T1000 (cell line): ENCODE data around the gene RAB5A.
"Not testable (repeated sequence)": the region's sequence is repeated elsewhere in the genome, so short reads cannot be mapped to it uniquely, and the experiment has no call there.

Source experiments
- DNase-seq: peaks from one replicate; lab custom pipeline; 2025; ENCODE audit warnings: mixed read lengths; lab: John Stamatoyannopoulos, UW

Gene RAB5A

GRCh38 chr3:19948226-19948591 lies 1.3 kb downstream of the RAB5A start:
- no peak for DNase-seq

DNA sequence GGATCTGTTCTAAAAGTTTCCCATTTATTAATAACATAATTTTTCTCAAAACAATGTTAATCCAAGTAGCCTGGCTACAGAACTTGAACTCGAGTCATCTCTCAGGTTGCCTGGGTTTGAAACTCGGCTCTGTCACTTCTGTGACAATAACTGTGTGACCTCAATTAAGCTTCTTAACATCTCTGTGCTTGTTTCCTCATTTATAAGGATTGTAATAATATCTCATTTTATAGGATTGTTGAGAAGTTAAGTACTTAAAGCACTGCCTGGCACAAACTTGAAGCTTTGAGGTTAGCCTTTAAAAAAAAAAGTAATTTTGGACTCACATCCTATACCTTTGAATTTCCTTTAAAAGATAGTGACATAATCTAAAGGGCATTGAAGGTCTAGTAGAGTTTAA lies 3.4 kb downstream of the RAB5A start:
- DNase-seq: no peak

DNA sequence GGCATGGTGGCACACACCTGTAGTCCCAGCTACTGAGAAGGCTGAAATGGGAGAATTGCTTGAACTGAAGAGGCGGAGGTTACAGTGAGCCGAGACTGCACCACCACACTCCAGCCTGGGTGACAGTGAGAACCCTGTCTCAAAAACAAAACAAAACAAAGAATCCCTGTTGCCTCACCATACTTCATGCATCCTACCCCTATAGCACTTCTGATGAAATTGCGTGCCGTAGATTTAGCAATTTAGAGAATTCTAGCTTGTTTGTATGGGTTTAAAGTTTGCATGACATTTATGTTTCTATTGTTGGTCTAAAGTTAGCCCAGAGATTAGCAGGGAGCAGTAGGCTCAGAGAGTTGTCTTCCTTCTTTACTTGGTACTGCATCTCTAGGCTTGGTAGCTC lies 7.8 kb downstream of the RAB5A start:
- no peak for DNase-seq

DNA sequence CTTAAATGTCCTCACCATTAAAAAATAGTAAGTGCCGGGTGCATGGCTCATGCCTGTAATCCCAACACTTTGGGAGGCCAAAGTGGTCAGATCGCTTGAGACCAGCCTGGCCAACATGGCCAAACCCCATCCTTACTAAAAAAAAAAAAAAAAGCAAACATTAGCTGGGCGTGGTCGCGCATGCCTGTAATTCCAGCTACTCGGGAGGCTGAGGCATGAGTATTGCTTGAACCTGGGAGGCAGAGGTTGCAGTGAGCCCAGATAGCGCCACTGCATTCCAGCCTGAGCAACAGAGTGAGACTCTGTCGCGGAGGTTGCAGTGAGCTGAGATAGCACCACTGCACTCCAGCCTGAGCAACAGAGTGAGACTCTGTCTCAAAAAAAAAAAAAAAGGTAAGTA lies 10.5 kb downstream of the RAB5A start:
- DNase-seq: not testable (repeated sequence)

- no peak for DNase-seq
Measured at GRCh38 chr3:19959505-19959904, 12.6 kb downstream of the RAB5A start.

- no peak for DNase-seq
Measured at GRCh38 chr3:19960696-19961095, 13.8 kb downstream of the RAB5A start.

DNA sequence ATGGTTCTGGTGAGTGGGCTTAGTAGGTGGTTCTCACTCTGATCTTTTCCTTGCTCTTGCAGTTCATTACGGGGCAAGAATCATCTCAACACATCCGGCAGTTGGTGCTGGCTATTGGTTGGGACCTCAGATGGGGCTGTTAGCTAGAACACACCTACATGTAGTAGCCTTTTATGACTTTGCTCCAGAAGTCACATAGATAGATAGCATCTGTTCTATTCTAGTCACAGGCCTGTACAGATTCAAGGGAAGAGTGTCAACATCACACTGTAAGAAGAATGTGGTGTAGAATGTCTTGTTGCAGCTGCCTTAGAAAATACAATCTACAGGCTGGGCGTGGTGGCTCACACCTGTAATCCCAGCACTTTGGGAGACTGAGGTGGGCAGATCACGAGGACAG lies 15.1 kb downstream of the RAB5A start:
- no peak for DNase-seq

DNA sequence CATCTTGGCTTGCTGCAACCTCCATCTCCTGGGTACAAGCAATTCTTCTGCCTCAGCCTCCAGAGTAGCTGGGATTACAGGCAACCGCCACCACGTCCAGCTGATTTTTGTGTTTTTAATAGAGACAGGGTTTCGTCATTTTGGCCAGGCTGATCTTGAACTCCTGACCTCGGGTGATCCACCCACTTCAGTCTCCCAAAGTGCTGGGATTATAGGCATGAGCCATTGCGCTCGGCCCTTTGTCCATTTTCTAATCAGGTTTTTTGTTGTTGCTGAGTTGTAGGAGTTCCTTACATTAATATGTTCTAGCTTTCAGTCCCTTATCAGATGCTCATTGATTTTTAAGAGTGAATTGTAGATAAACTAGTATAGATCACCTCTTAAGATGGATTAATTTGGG lies 20.3 kb downstream of the RAB5A start:
- DNase-seq: no peak

- no peak for DNase-seq
Measured at GRCh38 chr3:19967812-19968211, 20.9 kb downstream of the RAB5A start.

GRCh38 chr3:19970327-19970726 lies 23.4 kb downstream of the RAB5A start:
- no peak for DNase-seq

DNA sequence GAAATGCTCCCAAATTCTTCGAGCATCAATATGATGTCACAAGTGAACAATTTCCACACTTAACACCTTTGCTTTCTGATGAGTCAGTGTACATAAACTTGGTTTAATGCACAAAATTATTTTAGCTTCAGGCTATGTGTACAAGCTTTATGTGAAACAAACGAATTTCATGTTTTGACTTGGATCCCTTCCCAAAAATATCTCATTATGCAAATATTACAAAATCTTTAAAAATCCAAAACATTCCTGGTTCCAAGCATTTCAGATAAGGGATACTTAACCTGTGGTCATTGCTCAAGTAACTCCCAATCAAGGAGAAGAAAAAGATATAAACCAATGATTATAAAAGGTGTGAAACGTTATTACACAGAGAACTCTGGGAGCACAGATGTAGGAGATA lies 25.2 kb downstream of the RAB5A start:
- DNase-seq: no peak

DNA sequence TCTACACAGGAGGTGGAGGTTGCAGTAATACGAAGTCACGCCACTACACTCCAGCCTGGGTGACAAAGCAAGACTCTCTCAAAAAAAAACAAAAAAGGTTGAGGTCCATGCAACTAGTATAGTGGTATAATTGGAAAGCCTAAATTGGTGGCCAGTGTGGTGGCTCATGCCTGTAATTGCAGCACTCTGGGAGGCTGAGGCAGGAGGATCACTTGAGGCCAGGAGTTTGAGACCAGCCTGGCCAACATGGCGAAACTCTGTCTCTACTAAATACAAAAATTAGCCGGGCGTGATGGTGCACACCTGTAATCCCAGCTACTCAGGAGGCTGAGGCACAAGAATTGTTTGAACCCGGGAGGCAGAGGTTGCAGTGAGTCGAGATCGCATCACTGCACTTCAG lies 42.0 kb downstream of the RAB5A start:
- DNase-seq: not testable (repeated sequence)

DNA sequence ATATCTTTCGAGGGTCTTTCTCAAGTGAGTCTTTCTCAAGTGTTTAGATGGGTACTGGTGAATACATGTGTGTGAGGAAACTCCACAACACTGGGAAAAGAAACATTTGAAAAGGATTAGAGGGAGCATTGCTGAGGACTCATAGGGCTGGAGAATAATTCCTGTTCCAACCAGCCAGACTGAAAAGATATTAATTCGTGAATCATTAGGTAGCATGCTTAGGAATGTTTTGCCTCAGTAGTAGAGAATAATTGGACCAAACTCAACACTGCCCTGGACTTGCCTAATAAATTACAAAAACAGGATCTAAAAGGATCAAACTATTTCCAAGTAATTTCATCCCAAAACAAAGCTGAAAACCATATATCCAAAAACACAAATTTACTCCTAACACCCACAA lies 47.9 kb downstream of the RAB5A start:
- DNase-seq: no peak

DNA sequence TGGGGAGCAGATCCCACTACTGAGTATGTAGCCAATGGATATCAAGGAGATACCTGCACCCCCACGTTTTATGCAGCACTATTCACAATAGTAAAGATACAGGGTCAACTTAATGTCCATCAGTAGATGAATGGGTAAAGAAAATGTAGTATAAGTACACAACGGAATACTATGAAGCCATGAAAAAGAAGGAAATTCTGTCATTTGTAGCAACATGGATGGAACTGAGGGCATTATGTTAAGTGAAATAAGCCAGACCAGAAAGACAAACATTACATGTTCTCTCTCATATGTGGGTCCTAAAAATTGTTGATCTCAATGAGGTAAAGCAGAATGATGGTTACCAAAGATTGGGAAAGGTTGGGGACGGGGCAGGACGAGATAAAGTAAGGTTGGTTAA lies 50.6 kb downstream of the RAB5A start:
- DNase-seq: no peak

GRCh38 chr3:20001932-20002331 lies 55.0 kb downstream of the RAB5A start:
- no peak for DNase-seq

DNA sequence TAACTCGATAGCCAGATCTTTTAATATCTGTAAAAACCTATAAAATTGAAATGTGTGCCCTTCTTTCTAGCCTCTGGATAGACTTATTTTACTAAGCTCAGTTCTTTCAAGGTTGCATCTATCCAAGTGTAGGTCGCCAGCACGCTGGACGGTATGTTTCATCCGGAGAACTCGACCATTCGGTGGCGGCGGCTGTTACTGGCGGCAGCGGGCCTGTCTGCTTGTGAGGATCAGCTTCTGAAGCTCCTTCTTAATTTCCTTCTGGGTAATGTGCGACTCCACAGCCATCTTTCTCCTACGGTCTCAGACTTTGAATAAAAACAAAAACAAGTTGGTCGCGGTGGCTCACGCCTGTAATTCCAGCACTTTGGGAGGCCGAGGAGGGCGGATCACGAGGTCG lies 61.1 kb downstream of the RAB5A start:
- no peak for DNase-seq

DNA sequence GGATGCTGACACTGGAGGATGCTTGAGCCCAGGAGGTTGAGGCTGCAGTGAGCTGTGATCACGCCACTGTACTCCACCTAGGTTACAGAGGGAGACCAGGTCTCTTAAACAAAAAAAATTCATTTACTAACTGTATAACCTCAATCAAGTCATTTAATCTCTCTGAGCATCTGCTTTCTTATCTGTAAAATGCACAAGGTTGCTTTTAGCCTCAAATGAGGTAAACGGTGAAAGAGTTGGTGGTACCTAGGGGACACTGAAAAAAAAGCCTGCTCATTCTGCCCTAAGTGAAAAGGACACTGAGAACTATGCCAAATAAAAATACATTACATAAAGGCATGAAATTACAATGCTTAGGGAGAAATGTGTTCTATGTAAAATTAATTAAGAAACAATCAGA lies 61.7 kb downstream of the RAB5A start:
- DNase-seq: no peak

DNA sequence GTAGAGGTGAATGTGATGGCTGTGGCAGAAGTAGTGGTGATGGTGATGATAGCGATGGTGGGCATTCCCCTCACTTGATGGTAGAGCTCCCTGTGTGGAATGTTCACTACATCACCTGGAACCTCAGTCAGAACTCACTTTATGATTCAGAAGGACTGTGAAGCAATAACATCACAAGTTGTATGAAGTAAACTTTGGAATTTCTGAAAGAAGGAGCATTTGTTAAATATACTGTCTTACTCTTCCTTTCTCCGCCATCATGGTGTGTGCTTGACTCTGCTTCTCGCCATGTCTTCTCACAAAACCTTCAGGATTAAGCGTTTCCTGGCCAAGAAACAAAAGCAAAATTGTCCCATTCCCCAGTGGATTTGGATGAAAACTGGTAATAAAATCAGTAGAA lies 65.3 kb downstream of the RAB5A start, which contains the start of gene PP2D1:
Gene PP2D1, minus strand, starts transcription at position 101 of the 400 bp plus-strand sequence. CDS start 192 bp downstream, outside the sequence.
- no peak for DNase-seq

- no peak for DNase-seq
Measured at GRCh38 chr3:20013396-20013795, 66.5 kb downstream of the RAB5A start.

- no peak for DNase-seq
Measured at GRCh38 chr3:20015525-20015924, 68.6 kb downstream of the RAB5A start.

DNA sequence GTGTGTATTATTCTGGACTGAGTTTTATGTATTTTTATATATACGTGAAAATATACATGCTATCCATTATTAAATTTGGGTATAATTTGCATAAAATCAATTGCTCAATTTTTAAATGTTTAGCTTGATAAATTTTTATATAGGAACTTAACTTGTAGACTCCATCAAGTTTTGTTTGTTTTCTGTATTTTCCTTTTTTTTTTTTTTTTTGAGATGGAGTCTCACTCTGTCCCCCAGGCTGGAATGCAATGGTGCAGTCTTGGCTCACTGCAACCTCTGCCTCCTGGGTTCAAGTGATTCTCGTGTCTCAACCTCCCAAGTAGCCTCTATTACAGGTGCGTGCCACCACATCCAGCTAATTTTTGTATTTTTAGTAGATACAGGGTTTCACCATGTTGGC lies 69.2 kb downstream of the RAB5A start:
- not testable (repeated sequence) for DNase-seq

GRCh38 chr3:20022954-20023622 lies 76.2 kb downstream of the RAB5A start:
- DNase-seq: no peak

DNA sequence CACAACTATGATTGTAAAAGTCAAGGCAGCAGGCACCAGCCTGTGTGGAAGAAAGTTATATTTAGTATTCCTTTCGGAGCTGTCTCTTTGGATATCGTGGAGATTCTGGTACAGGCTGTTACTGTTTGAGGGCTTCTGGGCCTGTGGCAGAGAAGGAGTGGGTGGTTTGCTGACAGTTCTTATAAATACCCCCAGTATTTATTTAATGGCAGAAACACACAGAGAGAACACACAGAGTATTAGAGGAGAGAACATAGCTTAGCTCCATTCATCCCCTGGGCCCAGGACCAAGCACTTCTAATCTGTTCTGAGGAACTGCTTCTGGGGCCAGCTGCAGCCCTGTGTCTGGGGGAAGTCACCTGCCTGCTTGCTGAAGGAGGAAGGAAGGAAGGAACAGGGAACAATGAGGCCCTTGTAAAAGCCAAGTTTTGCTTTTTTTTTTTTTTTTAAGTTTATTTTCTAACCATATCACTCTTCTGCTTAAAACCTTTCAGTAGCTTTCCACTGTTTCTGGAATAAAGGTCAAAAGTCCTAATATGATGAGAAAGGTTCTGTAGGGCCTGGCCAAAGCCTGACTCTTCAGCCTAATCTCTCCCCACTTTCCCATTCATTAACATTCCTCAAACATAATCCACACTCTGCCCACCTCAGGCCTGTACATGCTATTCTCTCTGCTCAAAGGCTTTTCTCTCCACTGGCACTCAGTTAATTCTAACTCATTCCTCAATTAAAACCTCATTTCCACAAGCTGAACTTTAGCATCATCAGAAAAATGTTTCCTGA lies 76.9 kb downstream of the RAB5A start:
- no peak for DNase-seq

DNA sequence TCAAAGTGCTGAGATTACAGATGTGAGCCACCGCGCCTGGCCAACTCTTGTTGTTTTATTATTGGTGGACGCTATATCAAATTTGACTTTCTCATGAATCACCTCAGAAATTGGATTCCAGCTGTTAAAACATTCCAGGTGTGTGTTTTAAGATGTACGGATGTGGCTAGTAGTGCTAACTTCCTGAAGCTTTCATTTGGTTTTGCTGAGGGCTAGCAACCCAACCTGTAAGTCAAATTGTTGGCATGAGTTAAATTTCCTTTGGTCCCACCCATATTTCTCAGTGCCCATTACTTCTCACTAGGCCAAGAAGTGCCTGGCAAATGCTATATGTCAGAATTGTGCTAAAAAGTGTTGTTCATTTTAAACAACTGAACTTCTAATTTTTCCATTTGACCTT lies 80.2 kb downstream of the RAB5A start:
- no peak for DNase-seq
